GM19438 (cell line): ENCODE measurements around the gene SLC22A4.

Source experiments
- ATAC-seq: cut with Tn5 transposase; IDR thresholded peaks from one replicate; pipeline ENCODE4 v1.9.1; 2021; ENCODE audit warnings: low read depth; ENCODE audit not compliant: unreplicated experiment

The SLC22A4 gene

GRCh38 chr5:132389585-132390286 is 95.5 kb downstream of the SLC22A4 start:
- ATAC-seq, result no peak

GRCh38 chr5:132391247-132391646 is 97.1 kb downstream of the SLC22A4 start:
- ATAC-seq, result no peak

DNA sequence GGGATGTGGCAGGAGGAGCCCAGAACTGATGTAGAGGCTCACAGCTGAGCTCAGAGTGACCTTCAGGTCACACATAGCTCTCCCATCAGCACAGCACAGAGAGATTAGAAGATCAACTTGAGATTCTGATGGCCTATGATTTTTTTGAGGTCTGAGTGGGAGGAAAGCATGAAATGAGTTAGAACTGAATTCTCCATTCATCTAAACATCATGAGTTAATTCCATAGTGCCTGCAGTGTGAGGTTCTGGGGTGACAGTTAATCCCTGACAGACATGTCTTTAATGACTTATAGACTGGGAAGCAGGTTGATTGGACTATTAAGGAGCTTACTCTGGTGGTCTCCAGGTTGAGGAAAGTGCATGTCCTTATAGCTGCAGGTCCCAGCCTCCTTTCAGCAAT is 97.7 kb downstream of the SLC22A4 start:
- no peak for ATAC-seq

- no peak for ATAC-seq
Measured at GRCh38 chr5:132392411-132392810, 98.2 kb downstream of the SLC22A4 start.

DNA sequence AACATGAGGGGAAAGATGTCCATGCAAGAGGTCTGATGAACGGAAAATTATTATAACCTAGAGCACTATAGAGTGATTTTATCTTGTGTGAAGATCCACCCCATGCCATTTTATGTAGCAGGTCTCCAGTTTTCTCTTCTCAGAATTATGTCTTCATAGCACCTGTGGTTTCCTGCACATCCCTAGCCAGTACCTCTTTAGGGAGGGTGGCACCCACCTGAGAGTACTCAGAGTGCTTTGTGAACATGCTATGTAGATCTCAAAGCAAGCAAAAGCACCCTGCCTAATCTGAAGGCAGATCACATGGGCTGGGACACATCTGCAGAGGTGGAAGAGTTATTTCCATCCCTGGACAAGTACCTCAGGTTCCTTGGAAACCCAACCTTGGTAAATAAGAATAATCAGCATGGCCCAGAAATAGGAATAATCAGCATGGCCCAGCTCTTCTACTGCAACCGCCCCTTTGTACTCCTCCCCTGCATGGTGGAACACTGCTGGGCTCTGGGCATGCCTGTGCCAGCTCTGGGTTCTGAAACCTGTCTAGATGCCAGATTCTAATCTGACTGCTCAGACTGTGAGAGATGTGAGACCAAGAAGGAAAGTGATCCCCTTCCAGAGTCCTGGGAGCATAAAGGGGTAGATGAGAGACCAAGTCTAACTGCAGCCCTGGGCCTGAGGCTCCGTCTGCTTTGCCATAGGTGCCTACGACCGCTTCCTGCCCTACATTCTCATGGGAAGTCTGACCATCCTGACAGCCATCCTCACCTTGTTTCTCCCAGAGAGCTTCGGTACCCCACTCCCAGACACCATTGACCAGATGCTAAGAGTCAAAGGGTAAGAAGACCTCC is 99.0 kb downstream of the SLC22A4 start:
- no peak for ATAC-seq
